ENCODE results near the gene DPYSL5. TPM values are rescaled to one million over a fixed set of nuclear protein-coding genes. Genes with fewer than 3 reads are reported as not detected.

Gene DPYSL5
- total RNA-seq, 1 donor from 2014 or later = not detected

DNA sequence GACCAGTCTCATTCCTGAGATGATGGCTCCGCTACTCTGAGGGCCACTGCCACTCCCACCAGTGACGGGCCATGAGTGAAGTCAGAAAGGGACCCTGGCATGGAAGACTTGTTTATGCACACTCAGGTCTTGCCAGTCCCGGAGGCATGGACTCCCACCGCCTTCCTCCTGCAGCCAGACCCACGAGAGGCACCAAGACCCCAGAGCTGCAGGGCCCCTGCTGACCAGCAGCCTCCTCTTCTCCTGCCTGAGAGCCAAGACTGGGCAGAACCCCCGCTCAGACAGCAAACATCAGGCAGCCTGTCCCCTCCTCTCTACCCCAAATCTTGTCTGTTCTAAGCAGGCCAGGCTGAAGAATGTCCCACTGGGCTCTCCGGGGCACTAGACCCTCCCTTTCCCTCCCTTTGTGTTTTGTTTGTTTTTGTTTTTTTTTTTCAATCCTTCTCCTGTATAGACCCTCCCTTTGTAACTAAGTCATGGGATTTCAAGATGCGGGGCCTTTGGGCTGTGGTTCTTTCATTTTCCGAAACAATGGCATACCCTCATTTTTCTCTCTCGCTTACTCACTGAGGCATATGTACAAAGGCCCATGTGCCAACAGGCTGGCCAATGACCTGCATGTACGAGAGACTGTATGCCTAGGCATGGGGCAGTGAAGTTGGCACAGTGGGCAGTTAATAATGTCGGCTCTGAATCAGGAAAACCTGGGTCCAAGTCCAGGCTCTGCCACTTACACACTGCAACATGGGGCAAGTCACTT, 98.2 kb downstream of the DPYSL5 start:
- intact Hi-C loops (cut with micrococcal nuclease) = no loop called here
- H3K9me3 Mint-ChIP-seq = no peaks in the 10 kb centered on the region
- H3K27me3 Mint-ChIP-seq = peaks cover 19% of the 10 kb centered on the region
- ATAC-seq (ENCODE audit: low read depth) (no peak), DNase-seq (no peak)
- H3K27ac Mint-ChIP-seq = no peak overlapping the region
- TF ChIP-seq, protein P1, sequence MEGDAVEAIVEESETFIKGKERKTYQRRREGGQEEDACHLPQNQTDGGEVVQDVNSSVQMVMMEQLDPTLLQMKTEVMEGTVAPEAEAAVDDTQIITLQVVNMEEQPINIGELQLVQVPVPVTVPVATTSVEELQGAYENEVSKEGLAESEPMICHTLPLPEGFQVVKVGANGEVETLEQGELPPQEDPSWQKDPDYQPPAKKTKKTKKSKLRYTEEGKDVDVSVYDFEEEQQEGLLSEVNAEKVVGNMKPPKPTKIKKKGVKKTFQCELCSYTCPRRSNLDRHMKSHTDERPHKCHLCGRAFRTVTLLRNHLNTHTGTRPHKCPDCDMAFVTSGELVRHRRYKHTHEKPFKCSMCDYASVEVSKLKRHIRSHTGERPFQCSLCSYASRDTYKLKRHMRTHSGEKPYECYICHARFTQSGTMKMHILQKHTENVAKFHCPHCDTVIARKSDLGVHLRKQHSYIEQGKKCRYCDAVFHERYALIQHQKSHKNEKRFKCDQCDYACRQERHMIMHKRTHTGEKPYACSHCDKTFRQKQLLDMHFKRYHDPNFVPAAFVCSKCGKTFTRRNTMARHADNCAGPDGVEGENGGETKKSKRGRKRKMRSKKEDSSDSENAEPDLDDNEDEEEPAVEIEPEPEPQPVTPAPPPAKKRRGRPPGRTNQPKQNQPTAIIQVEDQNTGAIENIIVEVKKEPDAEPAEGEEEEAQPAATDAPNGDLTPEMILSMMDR (IDR thresholded peaks at IDR 0.05) = no peak
- H3K36me3 Mint-ChIP-seq (ENCODE audit: low read depth) = no peaks in the 10 kb centered on the region
- H3K4me1 Mint-ChIP-seq = no peaks in the 10 kb centered on the region
- ChIA-PET POLR2A (no interaction called here), CTCF (no interaction called here)
- H3K4me3 Mint-ChIP-seq = no peak overlapping the region

DNA sequence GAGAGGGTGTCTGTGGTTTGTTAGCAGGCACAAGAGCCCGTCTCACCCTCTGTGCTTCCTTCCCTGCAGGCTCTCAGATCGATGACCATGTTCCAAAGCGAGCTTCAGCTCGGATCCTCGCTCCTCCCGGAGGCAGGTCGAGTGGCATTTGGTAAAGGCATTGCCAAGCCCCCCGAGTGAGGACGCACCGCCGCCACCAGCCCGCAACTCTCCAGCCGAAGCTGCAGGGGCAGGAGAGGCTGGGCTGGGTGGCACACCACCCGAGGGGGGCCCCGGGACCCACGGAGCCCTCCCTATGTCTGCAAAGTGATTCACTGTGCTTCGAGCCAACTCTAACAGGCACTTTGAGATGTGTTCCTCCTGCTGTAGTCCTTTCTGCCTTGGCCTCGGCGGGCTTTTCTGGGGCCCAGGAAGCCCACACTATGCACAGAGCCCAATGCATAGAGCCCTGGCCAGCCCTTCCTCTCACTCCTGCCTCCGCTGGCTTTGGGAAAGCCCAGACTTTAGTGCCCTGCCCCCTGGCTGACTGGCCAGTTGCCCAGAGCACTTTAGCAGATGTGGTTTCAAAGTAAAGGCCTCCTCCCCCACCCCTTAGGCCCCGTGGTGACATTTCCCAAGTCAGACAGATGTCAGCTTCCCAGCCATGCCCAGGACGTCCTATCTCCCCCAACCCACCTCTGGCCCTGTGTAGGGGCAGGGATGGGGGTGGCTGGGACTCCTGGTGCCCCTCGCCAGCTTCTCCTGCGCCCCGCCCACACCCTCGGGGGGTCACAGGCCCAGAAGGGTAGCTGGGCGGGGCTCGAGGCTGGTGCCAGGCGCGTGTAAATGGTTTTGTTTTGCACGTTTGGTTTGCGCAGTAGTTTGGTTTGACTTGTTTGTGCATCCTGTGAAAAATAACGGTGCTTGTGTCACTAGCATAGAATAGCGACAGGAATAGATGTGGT, 99.2 kb downstream of the DPYSL5 start:
- TF ChIP-seq, protein P1 (IDR thresholded peaks at IDR 0.05) = no peak
- CTCF ChIA-PET = no interaction called here
- POLR2A ChIA-PET = no interaction called here
- ATAC-seq (ENCODE audit: low read depth) (no peak), DNase-seq (no peak)
- Mint-ChIP-seq H3K27ac (no peak overlapping the region), H3K9me3 (no peaks in the 10 kb centered on the region), H3K4me3 (no peak overlapping the region), H3K27me3 (peaks cover 22% of the 10 kb centered on the region), H3K36me3 (ENCODE audit: low read depth) (no peaks in the 10 kb centered on the region), H3K4me1 (no peaks in the 10 kb centered on the region)
- intact Hi-C loops (cut with micrococcal nuclease) = no loop called here

DNA sequence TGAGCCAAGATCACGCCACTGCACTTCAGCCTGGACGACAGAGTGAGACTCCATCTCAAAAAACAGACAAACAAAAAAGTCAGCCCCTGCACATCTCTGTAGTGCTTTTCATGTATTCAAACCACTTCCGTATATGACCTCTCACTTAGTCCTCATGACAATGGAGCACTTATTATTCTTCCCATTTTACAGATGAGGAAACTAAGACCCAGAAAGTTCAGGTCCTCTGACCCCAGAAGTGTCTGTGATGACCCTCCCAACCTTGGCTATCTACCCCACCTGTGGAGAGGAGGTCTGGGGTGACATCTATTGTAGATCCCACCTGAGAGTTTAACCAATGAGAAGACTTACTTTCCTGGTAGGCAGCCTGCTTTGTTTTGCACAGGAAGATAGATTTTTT, 100.9 kb downstream of the DPYSL5 start:
- intact Hi-C loops (cut with micrococcal nuclease) = no loop called here
- ATAC-seq (ENCODE audit: low read depth) (no peak), DNase-seq (no peak)
- peaks cover 19% of the 10 kb centered on the region for H3K27me3 Mint-ChIP-seq
- TF ChIP-seq, protein P1 (IDR thresholded peaks at IDR 0.05) = no peak
- no peaks in the 10 kb centered on the region for H3K36me3 Mint-ChIP-seq (ENCODE audit: low read depth)
- H3K4me3 Mint-ChIP-seq = no peak overlapping the region
- no peaks in the 10 kb centered on the region for H3K9me3 Mint-ChIP-seq
- ChIA-PET POLR2A (no interaction called here), CTCF (no interaction called here)
- H3K4me1 Mint-ChIP-seq = no peaks in the 10 kb centered on the region
- no peak overlapping the region for H3K27ac Mint-ChIP-seq

DNA sequence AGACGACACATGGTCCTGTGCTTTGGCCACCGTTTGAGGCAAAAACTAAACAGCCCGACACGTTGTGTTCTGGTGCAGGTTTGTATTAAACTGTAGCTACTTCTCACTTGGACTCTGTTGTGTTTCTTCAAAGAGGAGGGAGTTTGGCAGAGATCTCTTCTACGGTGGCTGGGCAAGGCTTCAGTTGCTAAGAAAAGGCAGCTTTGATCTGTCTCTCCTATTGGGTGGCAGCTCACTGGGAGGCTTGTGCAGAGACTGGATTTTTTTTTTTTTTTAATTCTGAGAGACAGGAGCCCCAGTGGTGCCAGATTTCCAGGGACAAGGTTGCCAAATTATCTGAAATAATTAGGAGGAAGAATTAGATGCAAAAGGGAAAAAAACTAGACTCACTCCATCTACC, 102.3 kb downstream of the DPYSL5 start:
- CTCF ChIA-PET = interaction anchor here (1.0 kb wide), 1 partner anchor 9 kb away, joined by 3 read pairs; no protein-coding TSS in a partner anchor
- Mint-ChIP-seq H3K36me3 (ENCODE audit: low read depth) (no peaks in the 10 kb centered on the region), H3K9me3 (no peaks in the 10 kb centered on the region), H3K27me3 (peaks cover 25% of the 10 kb centered on the region), H3K4me1 (no peaks in the 10 kb centered on the region), H3K4me3 (no peak overlapping the region), H3K27ac (no peak overlapping the region)
- DNase-seq = no peak
- POLR2A ChIA-PET = no interaction called here
- no peak for ATAC-seq (ENCODE audit: low read depth)
- TF ChIP-seq, protein P1 (IDR thresholded peaks at IDR 0.05) = no peak
- intact Hi-C loops (cut with micrococcal nuclease) = no loop called here

DNA sequence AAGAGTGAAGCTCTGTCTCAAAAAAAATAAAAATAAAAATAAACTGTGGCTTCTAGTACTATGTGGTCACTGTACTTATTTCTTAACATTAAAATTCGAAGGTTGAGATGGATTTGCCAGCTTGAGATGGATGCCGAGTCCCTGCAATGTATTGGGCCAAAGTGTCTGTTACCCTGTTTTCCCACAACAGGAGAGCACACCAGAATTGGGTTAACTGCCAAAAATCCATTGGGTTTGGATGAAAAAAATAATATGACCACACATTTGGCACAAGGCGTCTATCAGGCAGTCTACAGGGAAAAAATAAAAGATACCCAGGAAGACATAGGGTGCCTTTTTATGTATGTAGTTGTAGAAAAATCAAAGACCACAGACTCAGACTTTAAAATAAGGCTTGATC, 103.3 kb downstream of the DPYSL5 start:
- H3K4me3 Mint-ChIP-seq = no peak overlapping the region
- POLR2A ChIA-PET = no interaction called here
- H3K36me3 Mint-ChIP-seq (ENCODE audit: low read depth) = no peaks in the 10 kb centered on the region
- no peak for ATAC-seq (ENCODE audit: low read depth)
- intact Hi-C loops (cut with micrococcal nuclease) = no loop called here
- no peak for DNase-seq
- TF ChIP-seq, protein P1 (IDR thresholded peaks at IDR 0.05) = no peak
- H3K9me3 Mint-ChIP-seq = no peaks in the 10 kb centered on the region
- H3K4me1 Mint-ChIP-seq = no peaks in the 10 kb centered on the region
- H3K27ac Mint-ChIP-seq = no peak overlapping the region
- CTCF ChIA-PET = no interaction called here
- peaks cover 22% of the 10 kb centered on the region for H3K27me3 Mint-ChIP-seq
